Raji (cell line): ENCODE data around the gene ENDOV.

ENCODE experiments used
- POLR2A ChIP-seq: IDR thresholded peaks from 2 replicates; pipeline ENCODE4 v1.6.1; 2011; ENCODE audit warnings: low read depth, low read length, control low read depth; ENCODE audit not compliant: insufficient read depth

Gene ENDOV

DNA sequence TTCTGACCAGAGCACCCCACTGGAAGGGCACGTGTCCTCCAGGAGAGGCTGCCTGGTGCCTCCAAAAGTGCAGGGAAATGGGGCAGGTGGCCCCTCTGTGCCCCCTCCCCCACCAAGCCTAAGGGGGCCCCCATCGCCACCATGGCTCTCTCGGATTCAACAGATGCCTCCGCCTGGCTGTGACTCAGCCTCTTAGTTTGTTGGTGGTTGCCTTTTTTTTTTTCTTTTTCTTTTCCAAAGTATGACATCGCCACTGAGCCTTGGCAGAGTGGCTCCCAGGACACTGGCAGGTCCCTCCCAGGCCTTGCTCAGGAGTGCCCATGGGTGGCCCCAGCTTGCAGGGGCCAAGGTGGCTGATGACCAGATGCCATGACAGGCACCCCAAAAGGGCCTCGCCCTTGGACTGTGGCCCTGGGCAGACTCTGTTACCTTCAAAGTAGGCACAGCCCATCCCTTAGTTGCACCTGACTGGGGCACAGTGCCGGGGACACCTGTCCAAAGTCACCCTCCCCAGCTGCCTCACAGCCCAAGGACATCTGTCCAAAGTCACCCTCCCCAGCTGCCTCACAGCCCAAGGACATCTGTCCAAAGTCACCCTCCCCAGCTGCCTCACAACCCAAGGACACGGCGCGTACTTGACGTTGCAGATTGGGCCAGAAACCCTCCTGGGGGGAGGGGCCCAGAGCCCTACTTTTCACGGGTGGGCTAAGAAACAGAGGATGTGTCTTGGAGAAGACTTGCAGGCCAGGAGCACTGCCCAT is 31.9 kb downstream of the ENDOV start:
- no peak for TF ChIP-seq POLR2A

DNA sequence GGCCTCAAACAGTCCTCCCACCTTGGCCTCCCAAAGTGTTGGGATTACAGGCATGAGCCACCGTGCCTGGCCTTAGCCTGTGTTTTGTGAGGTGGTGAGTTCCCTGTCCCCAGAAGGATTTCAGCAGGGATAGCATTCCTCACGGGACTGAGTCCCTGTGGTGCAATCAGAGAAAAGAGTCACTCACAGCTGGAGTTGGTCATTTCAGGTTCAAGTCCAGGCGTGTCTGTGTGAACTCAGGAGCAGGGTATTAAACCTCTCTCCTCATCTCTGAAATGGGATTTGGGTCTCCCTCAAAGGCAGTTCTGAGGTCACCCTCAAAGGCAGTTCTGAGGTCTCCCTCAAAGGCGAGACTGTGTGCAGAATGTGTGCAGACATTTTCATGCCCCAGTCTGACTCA is 32.8 kb downstream of the ENDOV start:
- TF ChIP-seq POLR2A: no peak

- TF ChIP-seq POLR2A: no peak
Observed at GRCh38 chr17:80449194-80449929, 34.4 kb downstream of the ENDOV start.

DNA sequence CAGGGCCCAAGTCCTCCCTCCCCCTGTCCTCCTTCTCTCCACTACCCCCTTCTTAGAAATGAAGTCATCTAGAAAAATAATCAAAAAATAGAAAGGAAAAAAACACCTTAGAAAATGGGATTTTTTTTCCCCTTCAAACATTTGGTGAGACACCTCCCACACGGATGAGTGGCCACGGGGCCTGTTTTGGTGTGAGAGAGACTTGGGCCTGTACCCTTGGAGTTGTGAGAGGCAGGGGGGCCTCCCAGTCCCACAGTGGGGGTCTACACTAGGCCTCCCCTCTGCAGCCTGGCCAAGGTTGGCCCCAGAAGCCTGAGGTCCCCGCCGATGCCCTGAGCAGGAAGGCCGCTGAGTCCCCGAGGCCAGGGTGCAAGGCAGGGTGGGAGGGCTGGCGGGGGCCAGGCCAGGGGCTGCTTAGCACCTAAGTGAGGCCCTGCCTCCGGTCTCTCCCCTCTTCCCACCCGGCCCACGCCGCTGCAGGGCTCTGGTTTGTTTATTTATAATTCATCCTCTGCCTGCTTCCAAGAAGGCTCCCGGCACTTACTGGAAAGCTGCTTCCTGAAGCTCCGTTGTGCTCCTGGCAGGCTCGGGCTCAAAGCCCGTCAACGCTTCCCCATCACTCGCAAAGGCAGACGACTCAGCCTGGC is 35.1 kb downstream of the ENDOV start:
- TF ChIP-seq POLR2A: no peak

DNA sequence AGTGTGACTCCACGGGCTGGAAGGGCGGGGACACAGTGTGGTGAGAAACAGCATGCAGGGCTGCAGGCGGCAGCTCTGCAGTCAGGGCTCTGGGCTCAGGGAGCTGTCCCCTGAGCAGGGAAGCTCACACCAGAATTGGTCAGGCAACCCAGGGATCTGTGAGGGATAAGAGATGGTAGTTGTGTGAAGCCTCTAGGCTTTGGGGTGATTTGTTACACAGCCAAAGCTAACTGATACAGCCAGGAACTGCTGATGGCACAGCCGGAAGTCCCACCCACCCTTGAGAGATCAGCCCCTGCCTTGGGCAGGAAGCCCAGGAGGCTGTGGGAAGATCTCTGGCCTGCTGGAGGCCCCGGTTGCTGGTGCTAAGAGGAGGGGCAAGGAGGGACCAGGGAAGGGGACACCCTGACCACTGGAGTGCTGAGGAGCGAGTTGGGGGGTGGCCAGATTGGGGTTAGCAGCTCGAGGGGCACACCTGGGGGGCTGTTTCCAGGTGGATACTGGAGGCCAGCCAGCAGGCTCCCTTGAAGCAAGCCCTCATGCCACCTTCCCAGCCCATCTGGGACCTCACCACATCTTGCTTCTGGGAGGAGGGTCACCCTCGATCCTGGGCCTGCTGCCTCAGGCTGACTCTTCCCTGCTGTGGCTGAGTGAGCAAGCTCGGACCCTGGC is 36.3 kb downstream of the ENDOV start:
- no peak for TF ChIP-seq POLR2A

GRCh38 chr17:80452173-80452915 is 37.4 kb downstream of the ENDOV start:
- TF ChIP-seq POLR2A: no peak

GRCh38 chr17:80453126-80453997 is 38.4 kb downstream of the ENDOV start:
- peak; percentile 11; the same call in 1 of the 2 replicates for TF ChIP-seq POLR2A

DNA sequence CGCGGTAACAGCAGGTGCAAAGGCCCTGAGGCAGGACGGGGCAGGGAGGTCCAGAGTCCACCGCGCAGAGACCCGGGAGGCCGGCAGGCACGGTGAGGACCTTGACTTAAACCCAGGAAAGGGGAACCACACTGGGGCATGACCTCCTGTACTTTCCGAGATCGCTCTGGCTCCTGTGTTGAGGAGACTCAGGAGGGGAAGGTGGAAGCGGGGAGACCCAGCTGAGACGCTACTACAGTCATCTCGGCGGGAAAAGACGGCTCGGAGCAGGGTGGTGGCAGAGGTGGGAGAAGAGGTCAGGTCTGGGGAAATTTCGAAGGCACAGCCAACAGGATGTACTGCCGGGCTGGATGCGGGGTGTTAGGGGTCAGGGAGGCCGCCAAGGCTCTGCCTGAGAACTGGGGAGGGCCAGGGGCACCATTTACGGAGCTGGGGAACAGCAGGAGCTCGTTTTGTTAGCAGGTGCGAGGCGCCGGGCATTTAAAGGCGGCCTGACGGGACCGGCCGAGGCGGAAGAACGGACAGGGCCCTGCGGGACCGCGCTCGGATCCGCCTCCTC is 39.1 kb downstream of the ENDOV start:
- TF ChIP-seq POLR2A: no peak

DNA sequence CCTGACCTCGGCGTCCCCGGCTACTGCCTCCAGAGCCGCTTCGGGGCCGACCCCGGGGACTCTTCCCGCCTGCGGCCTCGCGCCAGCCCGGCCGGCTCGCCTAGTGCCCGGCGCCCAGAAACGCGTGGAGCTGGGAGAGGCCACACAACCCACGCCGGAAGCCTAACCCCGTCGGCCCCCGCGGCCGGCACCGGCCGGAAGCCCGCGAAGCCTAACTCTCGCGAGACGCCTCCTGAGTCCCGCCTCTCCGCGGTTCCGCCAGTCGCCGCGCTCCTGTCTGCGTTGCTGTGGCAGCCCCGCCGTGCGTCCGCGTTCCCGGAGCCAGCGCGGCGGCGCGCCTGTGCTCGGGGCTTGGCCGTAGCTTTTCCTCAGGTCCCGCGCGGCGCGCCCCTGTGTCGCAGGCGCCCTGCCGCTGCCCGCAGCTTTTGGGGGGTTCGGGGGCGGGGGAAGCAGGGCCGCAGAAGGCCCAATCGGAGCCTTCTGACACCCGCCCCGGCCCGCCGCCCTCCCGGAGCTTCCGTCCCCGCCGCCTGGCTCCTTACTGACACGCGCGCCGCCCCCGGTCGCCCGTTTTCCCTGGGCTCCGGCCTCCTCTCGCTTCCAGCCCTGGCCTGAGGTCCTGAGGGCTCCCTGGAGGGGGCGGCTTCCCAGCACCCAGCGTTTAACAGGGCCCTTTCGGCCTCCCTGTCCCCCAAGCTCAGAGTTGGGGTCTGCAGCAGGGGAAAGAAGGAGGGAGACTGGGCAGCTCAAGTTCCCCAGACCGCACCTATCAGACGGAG is 39.8 kb downstream of the ENDOV start:
- peak; percentile 83 for TF ChIP-seq POLR2A

DNA sequence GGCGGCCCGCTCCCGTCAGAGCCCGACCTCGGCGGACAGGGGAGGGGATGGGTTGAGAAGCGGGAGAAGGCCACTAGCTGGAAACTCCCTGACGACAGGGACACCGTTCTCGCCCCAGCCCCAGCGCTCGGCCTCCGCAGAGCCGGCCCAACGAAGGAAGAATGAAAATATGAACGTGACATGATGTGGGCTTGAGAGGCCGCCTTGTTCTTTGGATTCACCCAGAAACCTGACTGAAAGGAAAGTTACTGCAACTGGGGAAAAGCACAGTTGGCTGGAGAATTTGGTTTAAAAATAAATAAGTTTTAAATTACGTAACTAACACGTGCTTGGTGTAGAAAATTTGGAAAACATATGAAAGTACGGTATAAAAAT is 40.4 kb downstream of the ENDOV start:
- TF ChIP-seq POLR2A: no peak

DNA sequence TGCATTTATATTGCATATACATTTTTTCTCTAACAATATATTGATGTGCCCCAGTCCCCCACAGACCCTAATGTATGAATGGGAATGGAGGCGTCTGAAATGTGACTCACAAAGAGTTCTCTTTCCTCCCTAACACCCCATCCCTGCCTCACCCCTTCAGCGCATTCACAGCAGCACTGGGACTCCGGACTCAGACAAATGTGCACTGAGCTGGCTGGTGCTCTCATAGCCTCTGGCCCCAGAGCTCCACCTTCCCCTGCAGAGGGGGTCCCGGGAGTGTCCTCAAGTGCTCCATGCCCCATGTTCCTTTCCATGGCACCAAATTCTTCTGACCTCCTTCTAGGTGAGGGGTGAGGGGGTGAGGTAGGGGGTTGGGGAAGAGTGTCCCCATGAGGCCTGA is 40.8 kb downstream of the ENDOV start:
- TF ChIP-seq POLR2A: 0 out of 2 replicates have a peak, but pooled peaks have one; percentile 16

DNA sequence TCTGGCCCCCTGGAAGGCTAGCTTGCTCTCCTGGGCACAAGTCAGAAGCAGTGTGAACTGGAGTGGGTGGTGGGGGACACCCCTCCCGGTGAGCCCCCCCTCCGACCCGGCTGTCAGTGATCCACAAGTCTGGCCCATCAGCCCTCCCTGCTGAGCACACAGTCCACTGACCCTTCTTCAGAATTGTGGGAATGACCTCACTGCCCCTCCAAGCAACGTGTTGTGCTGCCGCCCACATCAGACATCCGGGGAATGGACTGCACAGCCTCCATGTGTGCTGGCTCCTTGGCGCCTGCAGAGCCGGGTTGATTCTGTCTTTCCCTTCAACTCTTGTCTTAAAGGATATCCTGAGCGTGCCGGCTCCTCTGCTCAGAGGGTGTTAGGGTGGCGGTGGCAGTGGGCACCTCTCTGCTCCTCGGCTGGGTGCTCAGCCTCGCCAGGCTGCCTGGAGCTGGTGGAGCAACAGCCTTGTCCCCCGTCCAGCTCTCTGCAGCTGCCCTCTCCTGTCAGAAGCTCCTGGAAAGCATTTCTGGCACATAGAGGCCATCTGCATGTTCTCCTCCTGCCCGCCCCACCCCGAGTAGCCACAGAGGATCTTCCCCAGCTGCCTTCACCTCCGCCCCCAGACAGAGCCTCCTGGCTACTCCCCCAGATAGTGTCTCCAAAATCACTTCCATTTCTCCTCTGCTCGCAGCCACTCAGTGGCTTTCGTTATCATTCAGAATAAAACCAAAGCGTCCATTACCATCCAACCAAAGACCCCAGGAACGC is 41.7 kb downstream of the ENDOV start:
- no peak for TF ChIP-seq POLR2A
